ENCODE measurements around the gene FAM209A.
"Not testable (repeated sequence)": the region's sequence is repeated elsewhere in the genome, so short reads cannot be mapped to it uniquely, and the experiment has no call there.

FAM209A gene, protein sequence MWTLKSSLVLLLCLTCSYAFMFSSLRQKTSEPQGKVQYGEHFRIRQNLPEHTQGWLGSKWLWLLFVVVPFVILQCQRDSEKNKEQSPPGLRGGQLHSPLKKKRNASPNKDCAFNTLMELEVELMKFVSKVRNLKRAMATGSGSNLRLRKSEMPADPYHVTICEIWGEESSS

DNA sequence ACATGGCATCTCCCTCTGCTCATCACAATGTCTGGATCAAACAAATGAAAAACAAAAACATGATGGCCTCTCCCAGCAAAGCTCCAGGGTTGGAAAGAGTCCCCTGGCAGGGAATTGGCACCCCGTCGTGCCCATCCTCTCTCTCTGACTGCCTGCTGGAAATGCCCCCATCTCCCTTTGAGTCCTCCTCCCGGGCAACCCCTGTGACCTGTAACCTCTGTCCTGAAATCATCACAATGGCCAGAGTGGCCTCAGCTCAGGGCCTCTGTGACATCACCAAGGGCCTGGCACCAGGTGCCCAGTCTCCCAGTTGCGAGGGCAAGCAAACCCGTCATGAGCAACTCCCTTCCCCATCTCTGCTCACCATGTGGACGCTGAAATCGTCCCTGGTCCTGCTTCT is at the start of gene FAM209A:
Gene FAM209A (plus strand): TSS at position 301 of the 400 bp plus-strand sequence. CDS start 65 bp downstream, at position 366.
- not testable (repeated sequence) for DNase-seq (ENCODE audit: low read depth, low spot score)

DNA sequence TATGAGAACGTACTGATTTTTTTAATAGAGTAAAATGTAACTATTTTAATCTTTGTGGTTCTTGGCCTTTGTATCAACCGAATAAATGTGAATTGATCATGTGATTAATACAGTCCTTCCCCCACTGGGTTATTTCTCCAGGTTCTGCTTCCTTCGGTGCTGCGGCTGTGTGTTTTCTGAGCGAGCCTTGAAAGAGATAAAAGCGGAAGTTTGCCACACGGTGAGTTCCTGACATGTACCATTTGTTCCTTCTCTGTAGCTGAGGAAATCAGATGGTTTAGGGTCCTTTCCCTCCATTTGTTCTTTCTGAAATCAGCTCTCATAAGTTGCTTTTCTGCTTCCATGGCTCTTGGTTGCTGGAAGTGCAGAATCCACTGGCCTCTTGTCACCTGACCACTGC is 40.6 kb upstream of the FAM209A start:
- no peak for DNase-seq (ENCODE audit: low read depth, low spot score)

DNA sequence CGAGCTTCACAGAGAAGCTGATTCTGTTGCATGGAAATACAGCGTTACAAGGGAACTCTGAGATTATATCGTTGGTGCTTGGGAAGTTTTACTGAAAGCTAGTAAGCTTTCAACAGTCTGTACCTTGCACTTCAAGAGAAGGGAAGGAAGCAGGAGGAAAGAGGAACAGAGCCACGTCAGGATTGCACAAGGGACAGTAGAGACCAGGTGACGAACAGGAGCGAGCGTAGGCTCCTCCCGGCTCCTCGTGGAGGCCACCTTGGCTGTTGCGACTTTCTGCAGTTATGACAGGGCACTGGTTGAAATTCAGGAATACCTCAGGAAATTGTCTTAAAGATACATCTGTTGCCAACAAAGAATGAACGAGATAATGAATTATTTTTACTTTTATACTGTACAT is 37.3 kb upstream of the FAM209A start:
- no peak for DNase-seq (ENCODE audit: low read depth, low spot score)

DNA sequence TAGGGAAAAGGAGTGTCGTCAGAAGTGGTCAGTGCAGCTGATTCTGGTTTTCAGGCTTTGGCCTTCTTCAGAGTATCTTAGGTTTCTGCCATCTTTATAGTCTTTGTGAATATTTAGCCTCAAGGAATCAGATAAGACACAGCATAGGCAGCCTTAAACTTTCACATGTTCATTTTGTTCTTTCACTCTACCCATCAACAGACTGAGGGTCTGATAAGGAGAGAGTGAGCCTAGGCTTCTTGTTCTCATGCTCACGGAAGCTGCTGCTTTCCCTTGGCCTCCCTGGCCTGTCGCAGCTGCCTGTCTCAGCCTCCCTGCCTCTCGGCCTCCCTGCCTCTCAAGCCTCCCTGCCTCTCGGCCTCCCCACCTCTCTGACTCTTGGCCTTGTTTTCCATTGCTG is 36.0 kb upstream of the FAM209A start:
- no peak for DNase-seq (ENCODE audit: low read depth, low spot score)

DNA sequence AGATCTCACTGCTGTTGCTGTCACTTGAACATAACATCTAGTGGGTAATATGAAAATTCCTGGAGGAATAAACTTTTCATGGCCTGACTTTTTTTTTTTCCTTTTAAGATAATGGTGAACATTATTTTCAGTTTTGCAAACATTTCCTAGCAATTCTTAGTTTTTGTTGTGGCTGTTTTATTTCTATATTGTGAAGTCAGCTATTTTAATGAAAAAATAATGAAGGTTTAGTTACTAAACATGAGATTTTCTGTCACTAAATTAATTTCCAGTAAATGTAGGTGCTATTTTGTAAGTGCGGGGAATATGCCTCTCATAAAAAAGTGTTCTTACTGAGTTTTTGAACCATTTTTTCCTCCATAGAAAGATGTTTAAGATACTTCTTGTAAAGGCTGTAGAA is 23.4 kb upstream of the FAM209A start:
- DNase-seq (ENCODE audit: low read depth, low spot score), result no peak

DNA sequence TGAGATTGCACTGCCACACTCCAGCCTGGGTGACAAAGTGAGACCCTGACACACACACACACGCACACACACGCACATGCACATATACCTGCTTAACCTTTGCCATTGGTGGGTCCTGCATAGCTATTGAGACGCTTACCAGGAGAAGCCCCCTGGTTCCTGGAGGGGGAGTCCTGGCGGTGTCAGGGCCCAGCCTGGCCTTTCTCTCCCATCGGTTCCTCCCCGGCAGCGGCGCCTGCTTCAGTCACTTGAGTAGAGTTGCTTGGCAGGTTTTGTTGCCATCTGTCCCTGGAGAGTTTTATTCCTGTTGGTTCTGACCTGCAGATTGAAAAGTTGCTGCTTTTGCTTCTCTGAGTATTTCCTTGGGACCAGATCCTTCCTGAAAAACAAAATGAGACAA is 20.6 kb upstream of the FAM209A start:
- DNase-seq (ENCODE audit: low read depth, low spot score), result no peak

DNA sequence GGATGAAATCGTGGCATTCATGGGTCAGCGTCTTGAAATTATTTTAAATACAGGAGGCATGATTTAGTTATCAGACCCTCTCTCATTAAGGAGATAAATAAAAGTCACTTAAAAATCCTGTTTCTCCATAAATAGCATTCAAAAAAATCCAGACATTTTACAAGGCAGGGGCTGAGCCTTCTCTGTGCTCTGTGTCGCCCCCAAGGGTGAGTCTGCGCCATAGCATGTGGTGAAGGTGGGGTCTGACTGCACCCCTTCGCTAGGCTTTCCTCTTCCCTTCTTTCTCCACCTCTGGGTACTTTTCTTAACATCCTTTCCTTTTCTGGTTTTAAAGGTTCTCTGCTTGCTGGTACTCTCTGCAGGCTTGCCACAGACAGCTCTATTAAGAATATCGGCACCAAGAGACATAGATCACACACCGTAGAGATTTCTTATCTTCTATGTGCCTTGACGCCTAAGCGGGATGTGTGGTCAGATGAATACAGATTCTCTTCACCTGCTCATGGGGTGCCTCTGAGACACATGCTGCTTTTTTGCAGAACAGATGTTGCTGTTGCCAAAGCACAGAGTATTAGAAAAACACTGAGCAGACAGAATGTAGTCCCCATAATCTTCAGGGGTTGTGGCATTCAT is 20.1 kb upstream of the FAM209A start:
- no peak for DNase-seq (ENCODE audit: low read depth, low spot score)

DNA sequence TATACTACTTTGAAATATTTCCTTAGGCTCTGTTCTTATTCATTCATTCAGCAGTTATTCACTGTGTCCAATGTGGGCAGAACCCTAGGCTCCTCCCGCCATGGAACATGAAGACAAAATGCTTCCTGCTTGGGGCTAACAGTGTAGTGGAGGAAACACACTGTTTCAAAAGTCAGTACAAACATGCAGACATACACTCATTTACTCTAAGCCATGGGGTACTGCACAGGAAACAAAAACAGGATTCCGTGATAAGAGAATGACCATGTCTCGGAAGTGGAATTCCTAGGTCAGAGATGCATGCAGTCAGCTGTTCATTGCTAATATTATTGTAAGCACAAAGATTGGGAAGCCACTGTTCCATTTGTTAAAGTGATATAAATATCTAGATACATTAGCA is 18.4 kb upstream of the FAM209A start:
- DNase-seq (ENCODE audit: low read depth, low spot score), result no peak

DNA sequence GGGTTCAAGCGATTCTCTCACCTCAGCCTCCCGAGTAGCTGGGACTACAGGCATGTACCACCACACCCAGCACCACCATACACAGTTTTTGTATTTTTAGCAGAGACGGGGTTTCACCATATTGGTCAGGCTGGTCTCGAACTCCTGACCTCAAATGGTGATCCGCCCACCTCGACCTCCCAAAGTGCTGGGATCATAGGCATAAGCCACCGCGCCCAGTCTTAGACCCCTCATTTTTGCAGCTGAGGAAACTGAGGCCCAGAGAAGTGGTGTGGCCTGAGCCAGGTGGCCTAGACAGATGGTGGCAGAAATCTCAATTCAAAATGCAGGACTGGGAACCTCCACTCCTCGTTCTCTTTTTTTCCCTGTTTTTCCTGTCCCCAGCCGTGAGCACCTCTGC is 12.6 kb upstream of the FAM209A start:
- DNase-seq (ENCODE audit: low read depth, low spot score), result no peak

DNA sequence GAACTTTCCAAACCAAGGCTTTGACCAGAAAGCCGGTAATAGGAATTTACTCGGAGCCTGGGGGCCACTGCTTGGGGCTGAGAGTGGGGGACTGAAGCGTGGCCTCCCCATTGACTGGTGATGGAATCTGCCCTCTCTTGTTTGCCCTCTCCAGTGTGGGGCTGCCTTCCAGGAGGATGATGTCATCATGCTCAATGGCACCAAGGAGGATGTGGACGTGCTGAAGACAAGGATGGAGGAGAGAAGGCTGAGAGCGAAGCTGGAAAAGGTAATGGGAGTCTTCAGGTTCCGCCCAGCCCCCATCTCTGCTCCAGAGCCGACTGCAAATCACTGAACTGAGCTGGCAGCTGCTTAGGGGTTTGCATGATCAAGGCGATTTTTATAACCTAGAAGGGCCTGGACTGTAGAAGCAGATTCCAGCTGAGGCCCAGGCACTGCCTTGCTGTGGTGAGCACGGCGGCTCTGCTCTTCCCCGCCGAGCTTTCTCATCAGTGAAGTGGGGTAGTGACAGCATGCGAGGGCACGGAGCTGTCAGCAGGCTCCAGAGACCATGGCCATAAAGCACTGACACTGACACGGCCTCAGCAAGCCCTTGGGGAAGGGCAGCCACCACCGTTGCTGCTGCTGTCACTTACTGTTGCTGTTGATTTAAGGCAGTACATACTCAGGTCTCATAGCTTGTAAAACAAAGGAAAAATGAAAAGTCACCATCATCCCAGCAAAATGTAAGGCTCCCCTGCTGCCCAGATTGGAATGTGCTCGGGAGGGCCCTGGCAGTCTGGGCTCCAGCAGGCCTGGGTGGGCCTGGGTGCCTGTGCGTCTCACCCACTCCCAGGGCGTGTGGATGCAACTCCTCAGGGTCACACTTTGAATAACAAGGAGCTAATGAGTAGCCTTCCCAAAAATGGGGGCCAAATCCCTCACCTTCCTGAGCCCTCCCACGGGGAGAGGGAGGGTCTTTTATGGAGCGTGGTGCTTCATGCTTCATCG is 11.1 kb upstream of the FAM209A start:
- no peak for DNase-seq (ENCODE audit: low read depth, low spot score)

DNA sequence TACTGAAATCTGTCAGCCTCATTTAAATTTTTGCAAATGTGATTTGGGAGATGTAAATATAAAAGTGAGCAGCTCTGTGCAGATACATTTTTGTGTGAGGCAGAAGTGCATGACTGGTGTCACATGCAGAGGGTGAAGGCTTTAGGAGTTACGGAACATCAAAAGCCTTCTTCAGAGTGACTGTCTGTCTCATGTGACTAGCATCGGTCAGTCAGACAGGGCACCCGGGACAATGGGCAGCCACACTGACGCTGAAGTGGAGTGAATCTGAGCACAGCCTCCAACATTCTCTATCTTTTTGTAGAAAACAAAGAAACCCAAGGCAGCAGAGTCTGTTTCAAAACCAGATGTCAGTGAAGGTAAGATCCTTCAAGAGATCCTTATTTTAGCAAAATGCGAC is 7.9 kb upstream of the FAM209A start:
- no peak for DNase-seq (ENCODE audit: low read depth, low spot score)

DNA sequence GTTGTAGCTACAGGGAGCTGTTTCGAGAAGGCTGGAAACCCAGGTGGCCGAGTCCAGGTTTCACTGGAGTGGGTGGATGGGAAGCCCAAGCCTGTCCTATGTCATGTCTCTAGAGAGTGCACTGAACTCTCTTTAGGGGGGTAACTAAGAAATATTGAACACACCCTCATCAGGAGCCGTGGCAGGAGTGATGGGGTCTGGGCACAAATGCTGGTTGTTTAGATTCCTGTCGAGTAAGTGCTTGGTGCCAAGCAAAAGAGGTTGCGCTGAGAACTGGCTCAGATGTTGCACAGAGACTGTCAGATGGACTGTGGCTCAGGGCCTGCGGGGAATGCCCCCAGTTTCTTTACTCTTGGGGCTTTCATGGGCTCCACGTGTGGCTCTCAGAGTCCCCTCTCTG is 7.3 kb upstream of the FAM209A start:
- DNase-seq (ENCODE audit: low read depth, low spot score), result no peak

DNA sequence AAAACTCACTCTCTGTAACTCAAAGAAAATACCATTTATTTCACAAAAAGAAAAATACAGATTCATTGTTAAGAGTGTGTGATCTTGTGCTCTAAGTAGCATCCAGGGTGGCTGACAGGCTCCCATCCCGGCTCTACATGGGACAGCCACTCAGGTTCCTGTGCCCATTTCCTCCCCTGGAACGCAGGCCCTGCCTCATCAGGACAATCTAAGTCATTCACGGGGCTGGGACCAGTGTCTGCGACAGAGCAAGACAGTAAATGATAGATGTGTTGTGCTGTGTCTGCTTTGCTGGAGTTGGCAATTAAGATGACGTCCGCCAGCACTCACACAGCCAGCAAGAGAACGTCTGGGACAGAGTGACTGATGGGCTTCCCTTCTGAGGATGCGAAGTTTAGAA is 6.9 kb upstream of the FAM209A start:
- no peak for DNase-seq (ENCODE audit: low read depth, low spot score)

DNA sequence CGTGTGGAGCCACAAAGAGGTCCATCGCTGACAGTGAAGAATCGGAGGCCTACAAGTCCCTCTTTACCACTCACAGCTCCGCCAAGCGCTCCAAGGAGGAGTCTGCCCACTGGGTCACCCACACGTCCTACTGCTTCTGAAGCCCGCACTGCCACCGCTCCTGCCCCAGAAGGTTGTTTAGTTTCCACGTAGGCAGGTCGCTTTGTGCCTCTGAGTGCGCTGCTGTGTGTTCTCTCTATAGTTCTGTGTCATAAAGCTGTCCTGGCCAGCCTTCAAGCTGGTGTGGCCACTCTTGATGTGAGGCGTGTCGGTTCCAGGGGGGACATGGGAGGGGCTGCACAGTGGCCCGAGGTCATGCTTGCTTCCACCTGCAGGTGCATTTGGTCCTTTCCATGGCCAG is 6.4 kb upstream of the FAM209A start:
- DNase-seq (ENCODE audit: low read depth, low spot score), result no peak

DNA sequence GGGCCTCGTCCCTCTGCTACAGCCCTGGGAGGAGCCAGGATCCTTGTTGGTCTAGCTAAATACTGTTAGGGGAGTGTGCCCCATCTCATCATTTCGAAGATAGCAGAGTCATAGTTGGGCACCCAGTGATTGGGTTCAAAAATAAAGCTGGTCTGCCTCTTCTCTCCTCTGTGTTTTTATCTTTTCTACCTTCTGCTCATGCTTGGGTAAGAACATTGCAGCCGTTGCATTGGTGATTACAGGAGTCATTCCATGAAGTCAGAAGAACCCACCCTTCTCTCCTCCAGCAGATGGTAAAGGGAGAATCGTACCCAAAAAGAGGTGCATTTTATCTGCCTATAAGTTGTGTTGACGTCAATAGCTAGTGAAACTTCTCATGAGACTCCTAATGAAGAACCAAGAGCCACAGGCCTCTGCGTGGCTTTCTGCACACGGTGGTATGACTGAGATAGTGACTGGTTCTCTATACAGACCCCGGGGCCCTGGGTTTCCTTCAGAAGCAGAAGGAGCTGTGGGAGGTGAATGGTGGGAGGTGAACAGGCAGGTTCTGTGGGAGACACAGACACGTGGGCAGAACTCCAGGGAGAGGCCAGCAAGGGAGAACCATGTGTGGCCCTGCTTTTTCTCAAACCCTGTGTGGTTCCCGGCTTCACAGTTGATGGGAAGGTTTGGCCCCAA is 5.7 kb upstream of the FAM209A start:
- no peak for DNase-seq (ENCODE audit: low read depth, low spot score)

DNA sequence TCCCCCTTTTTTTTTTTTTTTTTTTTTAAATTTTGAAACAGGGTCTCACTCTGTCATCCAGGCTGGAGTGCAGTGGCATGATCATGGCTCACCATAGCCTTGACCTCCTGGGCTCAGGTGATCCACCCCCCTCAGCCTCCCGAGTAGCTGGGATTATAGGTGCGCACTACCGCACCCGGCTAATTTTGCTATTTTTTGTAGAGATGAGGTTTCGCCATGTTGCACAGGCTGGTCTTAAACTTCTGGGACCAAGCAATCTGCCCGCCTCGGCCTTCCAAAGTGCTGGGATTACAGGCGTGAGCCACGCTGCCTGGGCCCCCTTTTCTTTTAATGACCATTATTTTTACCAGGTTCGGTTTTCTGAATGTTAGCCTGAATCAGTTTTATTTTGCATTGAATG is 5.0 kb upstream of the FAM209A start:
- DNase-seq (ENCODE audit: low read depth, low spot score), result no peak

DNA sequence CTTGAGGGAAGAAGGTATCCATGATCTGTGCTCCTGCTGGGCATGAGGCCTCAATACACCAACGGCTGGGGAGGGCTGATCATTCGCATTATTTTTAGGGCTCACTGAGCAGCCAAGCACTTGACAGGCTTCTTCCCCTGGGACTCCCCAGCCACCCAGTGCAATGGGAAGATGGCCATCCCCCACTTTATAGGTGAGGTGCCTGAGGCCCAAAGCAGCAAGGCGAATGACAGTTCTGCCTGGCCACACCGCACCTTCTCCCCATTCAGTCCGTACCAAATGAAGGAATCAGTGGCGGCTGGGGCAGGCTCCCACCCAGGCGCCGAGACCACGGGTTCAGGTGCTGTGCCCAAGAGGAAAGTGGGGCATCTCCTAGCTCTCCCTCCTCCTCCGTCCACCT is 4.4 kb upstream of the FAM209A start:
- no peak for DNase-seq (ENCODE audit: low read depth, low spot score)

DNA sequence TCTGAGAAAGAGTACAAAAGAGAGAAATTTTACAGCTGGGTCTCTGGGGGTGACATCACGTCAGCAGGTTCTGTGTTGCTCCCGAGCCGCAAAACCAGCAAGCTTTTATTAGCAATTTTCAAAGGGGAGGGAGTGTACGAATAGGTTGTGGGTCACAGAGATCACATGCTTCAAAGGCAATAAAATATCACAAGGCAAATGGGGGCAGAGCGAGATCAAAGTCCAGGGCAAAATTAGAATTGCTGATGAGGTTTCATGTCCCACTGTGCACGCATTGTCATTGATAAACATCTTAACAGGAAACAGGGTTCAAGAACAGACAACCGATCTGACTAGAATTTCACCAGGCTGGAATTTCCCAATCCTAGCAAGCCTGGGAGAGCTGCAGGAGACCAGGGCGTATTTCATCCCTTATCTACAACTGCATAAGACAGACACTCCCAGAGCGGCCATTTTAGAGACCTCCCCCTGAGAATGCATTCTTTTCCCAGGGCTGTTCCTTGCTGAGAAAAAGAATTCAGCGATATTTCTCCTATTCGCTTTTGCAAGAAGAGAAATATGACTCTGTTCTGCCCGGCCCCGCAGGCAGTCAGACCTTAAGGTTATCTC is 3.7 kb upstream of the FAM209A start:
- DNase-seq (ENCODE audit: low read depth, low spot score), result not testable (repeated sequence)

DNA sequence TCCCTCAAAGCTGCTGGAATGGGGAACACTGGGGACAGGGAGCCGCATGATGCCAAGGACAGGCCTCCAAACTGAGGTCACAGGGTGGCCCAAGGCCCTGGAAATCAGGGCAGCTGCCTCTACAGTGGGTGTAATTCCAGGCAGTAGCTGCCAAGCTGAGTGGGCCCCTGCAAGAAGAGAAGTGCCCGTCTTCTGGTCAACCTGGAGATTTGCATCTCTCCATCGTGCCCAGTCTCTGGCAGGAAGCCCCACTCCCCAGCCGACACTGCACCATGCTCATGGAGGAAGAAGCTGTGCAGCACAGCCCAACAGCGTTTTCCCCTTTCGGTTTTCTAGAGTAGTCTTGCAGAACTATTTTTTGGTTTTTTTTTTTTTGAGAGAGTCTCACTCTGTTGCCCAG is 2.2 kb upstream of the FAM209A start:
- DNase-seq (ENCODE audit: low read depth, low spot score), result no peak

DNA sequence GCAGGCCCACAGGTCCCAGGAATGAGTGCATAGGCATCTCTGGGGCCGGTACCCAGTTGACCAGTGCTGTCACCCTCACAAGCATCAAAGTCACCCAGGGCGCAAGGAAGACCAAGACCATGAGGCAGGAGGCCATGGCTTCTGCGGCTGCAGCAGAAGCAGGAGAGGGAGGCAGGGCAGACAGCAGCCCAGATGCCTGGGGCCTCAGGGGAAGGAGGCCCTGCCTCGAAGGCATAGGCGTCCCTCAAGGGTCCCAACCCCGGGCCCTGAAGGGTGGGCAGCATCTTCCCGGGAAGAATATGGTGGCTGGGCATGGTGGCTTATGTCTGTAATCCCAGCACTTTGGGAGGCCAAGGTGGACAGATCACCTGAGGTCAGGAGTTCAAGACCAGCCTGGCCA is 3.0 kb downstream of the FAM209A start:
- DNase-seq (ENCODE audit: low read depth, low spot score), result no peak

DNA sequence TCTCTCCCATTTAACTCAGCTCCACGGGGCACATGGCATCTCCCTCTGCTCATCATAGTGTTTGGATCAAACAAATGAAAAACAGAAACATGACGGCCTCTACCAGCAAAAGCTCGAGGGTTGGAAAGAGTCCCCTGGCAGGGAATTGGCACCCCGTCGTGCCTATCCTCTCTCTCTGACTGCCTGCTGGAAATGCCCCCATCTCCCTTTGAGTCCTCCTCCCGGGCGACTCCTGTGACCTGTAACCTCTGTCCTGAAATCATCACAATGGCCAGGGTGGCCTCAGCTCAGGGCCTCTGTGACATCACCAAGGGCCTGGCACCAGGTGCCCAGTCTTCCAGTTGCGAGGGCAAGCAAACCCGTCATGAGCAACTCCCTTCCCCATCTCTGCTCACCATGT is 8.4 kb downstream of the FAM209A start, which contains the start of gene FAM209B:
Gene FAM209B (plus strand): TSS at position 301 of the 400 bp plus-strand sequence. CDS start 96 bp downstream, at position 397.
- DNase-seq (ENCODE audit: low read depth, low spot score), result not testable (repeated sequence)

DNA sequence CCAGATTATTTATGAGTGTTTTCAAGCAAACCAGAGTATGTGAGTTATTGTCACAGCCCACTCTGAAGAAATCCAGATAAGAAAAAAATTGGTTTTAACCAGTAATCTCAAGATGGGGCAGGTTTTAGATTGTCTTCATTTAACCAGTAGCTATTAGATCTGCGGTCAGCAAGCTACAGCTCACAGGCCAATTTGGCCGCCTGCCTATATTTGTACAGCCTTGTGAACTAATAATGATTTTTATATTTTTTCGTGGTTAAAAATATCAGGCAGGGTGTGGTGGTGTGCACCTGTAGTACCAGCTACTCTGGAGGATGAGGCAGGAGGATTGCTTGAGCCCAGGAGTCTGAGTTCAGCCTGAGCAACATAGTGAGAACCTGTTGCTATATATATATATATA is 13.5 kb downstream of the FAM209A start:
- no peak for DNase-seq (ENCODE audit: low read depth, low spot score)
